ENCODE measurements around the gene TBC1D23.
"Not testable (repeated sequence)": the region's sequence is repeated elsewhere in the genome, so short reads cannot be mapped to it uniquely, and the experiment has no call there.

Gene TBC1D23

GRCh38 chr3:100228247-100228646, 32.5 kb upstream of the TBC1D23 start:
- no peak for TF ChIP-seq EZH2phosphoT487 (IDR thresholded peaks at IDR 0.05; ENCODE audit: borderline replicate concordance, low read length)
- no peak for TF ChIP-seq CTCF (IDR thresholded peaks at IDR 0.05; ENCODE audit: low read depth, low read length, poor library complexity, severe bottlenecking)
- Histone ChIP-seq H3K27me3 (ENCODE audit: control insufficient read depth, low read length) (no peaks in the 10 kb centered on the region), H3K9me3 (ENCODE audit: control insufficient read depth, insufficient read depth, low read length) (no peaks in the 10 kb centered on the region), H3K27ac (ENCODE audit: low read depth, low read length) (no peak overlapping the region), H3K4me2 (ENCODE audit: low read length) (no peak overlapping the region), H3K36me3 (ENCODE audit: control insufficient read depth, low read length) (no peaks in the 10 kb centered on the region), H3K4me3 (ENCODE audit: low read length) (no peak overlapping the region), H3F3A (ENCODE audit: control insufficient read depth, insufficient read depth) (no peaks in the 10 kb centered on the region), H3K79me2 (ENCODE audit: control insufficient read depth, low read length) (no peaks in the 10 kb centered on the region), H4K20me1 (ENCODE audit: control insufficient read depth, insufficient read depth, low read depth, low read length) (no peaks in the 10 kb centered on the region), H3K4me1 (ENCODE audit: control insufficient read depth, low read length) (no peaks in the 10 kb centered on the region), H3K9me2 (replicated peaks; ENCODE audit: control insufficient read depth, low read length) (no peaks in the 10 kb centered on the region)

GRCh38 chr3:100229188-100229587, 31.6 kb upstream of the TBC1D23 start:
- H3K27ac ChIP-seq (ENCODE audit: low read depth, low read length); H3K9me3 ChIP-seq (ENCODE audit: control insufficient read depth, insufficient read depth, low read length); H3F3A ChIP-seq (ENCODE audit: control insufficient read depth, insufficient read depth); H4K20me1 ChIP-seq (ENCODE audit: control insufficient read depth, insufficient read depth, low read depth, low read length); H3K4me2 ChIP-seq (ENCODE audit: low read length); H3K79me2 ChIP-seq (ENCODE audit: control insufficient read depth, low read length); H3K4me1 ChIP-seq (ENCODE audit: control insufficient read depth, low read length); H3K4me3 ChIP-seq (ENCODE audit: low read length); H3K9me2 ChIP-seq (replicated peaks; ENCODE audit: control insufficient read depth, low read length); H3K27me3 ChIP-seq (ENCODE audit: control insufficient read depth, low read length); H3K36me3 ChIP-seq (ENCODE audit: control insufficient read depth, low read length): not testable (repeated sequence)

- Histone ChIP-seq H3K9me3 (ENCODE audit: control insufficient read depth, insufficient read depth, low read length) (no peaks in the 10 kb centered on the region), H3K79me2 (ENCODE audit: control insufficient read depth, low read length) (no peaks in the 10 kb centered on the region), H3K9me2 (replicated peaks; ENCODE audit: control insufficient read depth, low read length) (no peaks in the 10 kb centered on the region; the same call in 1 of the 2 replicates), H3K36me3 (ENCODE audit: control insufficient read depth, low read length) (no peaks in the 10 kb centered on the region), H3K27me3 (ENCODE audit: control insufficient read depth, low read length) (no peaks in the 10 kb centered on the region), H3F3A (ENCODE audit: control insufficient read depth, insufficient read depth) (no peaks in the 10 kb centered on the region), H3K27ac (ENCODE audit: low read depth, low read length) (no peak overlapping the region), H3K4me3 (ENCODE audit: low read length) (no peak overlapping the region), H3K4me2 (ENCODE audit: low read length) (no peak overlapping the region), H4K20me1 (ENCODE audit: control insufficient read depth, insufficient read depth, low read depth, low read length) (no peaks in the 10 kb centered on the region), H3K4me1 (ENCODE audit: control insufficient read depth, low read length) (peaks cover 4% of the 10 kb centered on the region)
- no peak for TF ChIP-seq EZH2phosphoT487 (IDR thresholded peaks at IDR 0.05; ENCODE audit: borderline replicate concordance, low read length)
- TF ChIP-seq CTCF (IDR thresholded peaks at IDR 0.05; ENCODE audit: low read depth, low read length, poor library complexity, severe bottlenecking), result no peak
Measured at GRCh38 chr3:100230710-100231109, 30.1 kb upstream of the TBC1D23 start.

- no peaks in the 10 kb centered on the region; the same call in 1 of the 2 replicates for H3K9me2 ChIP-seq (replicated peaks; ENCODE audit: control insufficient read depth, low read length)
- H3K27ac ChIP-seq (ENCODE audit: low read depth, low read length), result no peak overlapping the region
- no peak overlapping the region for H3K4me3 ChIP-seq (ENCODE audit: low read length)
- H3K4me1 ChIP-seq (ENCODE audit: control insufficient read depth, low read length), result peaks cover 4% of the 10 kb centered on the region
- no peaks in the 10 kb centered on the region for H3K79me2 ChIP-seq (ENCODE audit: control insufficient read depth, low read length)
- TF ChIP-seq CTCF (IDR thresholded peaks at IDR 0.05; ENCODE audit: low read depth, low read length, poor library complexity, severe bottlenecking) (no peak), EZH2phosphoT487 (IDR thresholded peaks at IDR 0.05; ENCODE audit: borderline replicate concordance, low read length) (no peak)
- no peak overlapping the region for H3K4me2 ChIP-seq (ENCODE audit: low read length)
- H3F3A ChIP-seq (ENCODE audit: control insufficient read depth, insufficient read depth), result no peaks in the 10 kb centered on the region
- H3K36me3 ChIP-seq (ENCODE audit: control insufficient read depth, low read length), result no peaks in the 10 kb centered on the region
- no peaks in the 10 kb centered on the region for H3K27me3 ChIP-seq (ENCODE audit: control insufficient read depth, low read length)
- no peaks in the 10 kb centered on the region for H3K9me3 ChIP-seq (ENCODE audit: control insufficient read depth, insufficient read depth, low read length)
- H4K20me1 ChIP-seq (ENCODE audit: control insufficient read depth, insufficient read depth, low read depth, low read length), result no peaks in the 10 kb centered on the region
Measured at GRCh38 chr3:100231668-100232067, 29.1 kb upstream of the TBC1D23 start.

Measured in DOHH2 (cell line).